ENCODE measurements around the gene PSME4.

DNA sequence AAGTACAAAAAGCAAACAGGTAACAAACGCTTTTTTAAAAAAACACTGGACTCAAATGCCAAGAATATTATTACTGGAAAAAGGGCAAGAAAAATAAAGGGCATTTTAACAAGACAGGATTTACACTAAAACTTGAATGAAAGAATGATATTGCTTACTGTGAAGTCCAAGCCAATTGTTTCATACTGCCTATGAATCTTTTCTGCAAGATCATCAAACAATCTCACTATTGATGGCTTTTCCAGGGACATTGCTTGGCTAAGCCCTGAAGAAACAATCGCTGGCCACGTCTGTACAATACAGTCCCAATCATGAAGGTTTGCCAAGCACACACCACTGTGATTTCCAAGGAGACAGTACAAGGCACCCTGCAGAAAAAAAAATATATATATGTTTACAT is 69.6 kb downstream of the PSME4 start:
- TF ChIP-seq ETV5 (CRISPR knock-in tag; IDR thresholded peaks at IDR 0.05; ENCODE audit: borderline replicate concordance): no peak
- TF ChIP-seq, protein P1, sequence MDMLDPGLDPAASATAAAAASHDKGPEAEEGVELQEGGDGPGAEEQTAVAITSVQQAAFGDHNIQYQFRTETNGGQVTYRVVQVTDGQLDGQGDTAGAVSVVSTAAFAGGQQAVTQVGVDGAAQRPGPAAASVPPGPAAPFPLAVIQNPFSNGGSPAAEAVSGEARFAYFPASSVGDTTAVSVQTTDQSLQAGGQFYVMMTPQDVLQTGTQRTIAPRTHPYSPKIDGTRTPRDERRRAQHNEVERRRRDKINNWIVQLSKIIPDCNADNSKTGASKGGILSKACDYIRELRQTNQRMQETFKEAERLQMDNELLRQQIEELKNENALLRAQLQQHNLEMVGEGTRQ (IDR thresholded peaks at IDR 0.05; ENCODE audit: low read depth, low read length): no peak
- TF ChIP-seq, protein P1 (CRISPR knock-in tag; IDR thresholded peaks at IDR 0.05; ENCODE audit: borderline replicate concordance): no peak
- TF ChIP-seq, protein P2, sequence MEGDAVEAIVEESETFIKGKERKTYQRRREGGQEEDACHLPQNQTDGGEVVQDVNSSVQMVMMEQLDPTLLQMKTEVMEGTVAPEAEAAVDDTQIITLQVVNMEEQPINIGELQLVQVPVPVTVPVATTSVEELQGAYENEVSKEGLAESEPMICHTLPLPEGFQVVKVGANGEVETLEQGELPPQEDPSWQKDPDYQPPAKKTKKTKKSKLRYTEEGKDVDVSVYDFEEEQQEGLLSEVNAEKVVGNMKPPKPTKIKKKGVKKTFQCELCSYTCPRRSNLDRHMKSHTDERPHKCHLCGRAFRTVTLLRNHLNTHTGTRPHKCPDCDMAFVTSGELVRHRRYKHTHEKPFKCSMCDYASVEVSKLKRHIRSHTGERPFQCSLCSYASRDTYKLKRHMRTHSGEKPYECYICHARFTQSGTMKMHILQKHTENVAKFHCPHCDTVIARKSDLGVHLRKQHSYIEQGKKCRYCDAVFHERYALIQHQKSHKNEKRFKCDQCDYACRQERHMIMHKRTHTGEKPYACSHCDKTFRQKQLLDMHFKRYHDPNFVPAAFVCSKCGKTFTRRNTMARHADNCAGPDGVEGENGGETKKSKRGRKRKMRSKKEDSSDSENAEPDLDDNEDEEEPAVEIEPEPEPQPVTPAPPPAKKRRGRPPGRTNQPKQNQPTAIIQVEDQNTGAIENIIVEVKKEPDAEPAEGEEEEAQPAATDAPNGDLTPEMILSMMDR (CRISPR knock-in tag; IDR thresholded peaks at IDR 0.05): no peak
- TF ChIP-seq ZFP36 (IDR thresholded peaks at IDR 0.05; ENCODE audit: borderline replicate concordance, low read depth, low read length, partially characterized antibody): no peak
- TF ChIP-seq POLR2AphosphoS5 (IDR thresholded peaks at IDR 0.05; ENCODE audit: low read depth, low read length): no peak
- TF ChIP-seq FOXK2 (IDR thresholded peaks at IDR 0.05): no peak
- TF ChIP-seq NFIC (IDR thresholded peaks at IDR 0.05; ENCODE audit: low read length): no peak
- TF ChIP-seq ZNF30 (CRISPR knock-in tag; IDR thresholded peaks at IDR 0.05): no peak
- no peak for TF ChIP-seq SP1 (IDR thresholded peaks at IDR 0.05)
- no peak for TF ChIP-seq SP1 (CRISPR knock-in tag; IDR thresholded peaks at IDR 0.05)
- TF ChIP-seq MIXL1 (CRISPR knock-in tag; IDR thresholded peaks at IDR 0.05): no peak
- no peak for TF ChIP-seq TCF12 (IDR thresholded peaks at IDR 0.05)
- no peak for TF ChIP-seq TCF12 (CRISPR knock-in tag; IDR thresholded peaks at IDR 0.05)

Measured in HepG2 (cell line).